Bronchial smooth muscle cell (primary cell): ENCODE measurements around the gene PRSS38. TPM values are rescaled to one million over a fixed set of nuclear protein-coding genes. Genes with fewer than 3 reads are reported as not detected.

ENCODE experiments used
- total RNA-seq: library from RNA; depleted of rRNA; stranded (reverse); fragments of >200 nt; gene quantifications from 2 replicates; pipeline ENCODE4 v1.2.1, GENCODE V29; 2014

PRSS38 gene
- not detected in 2 replicates for total RNA-seq

DNA sequence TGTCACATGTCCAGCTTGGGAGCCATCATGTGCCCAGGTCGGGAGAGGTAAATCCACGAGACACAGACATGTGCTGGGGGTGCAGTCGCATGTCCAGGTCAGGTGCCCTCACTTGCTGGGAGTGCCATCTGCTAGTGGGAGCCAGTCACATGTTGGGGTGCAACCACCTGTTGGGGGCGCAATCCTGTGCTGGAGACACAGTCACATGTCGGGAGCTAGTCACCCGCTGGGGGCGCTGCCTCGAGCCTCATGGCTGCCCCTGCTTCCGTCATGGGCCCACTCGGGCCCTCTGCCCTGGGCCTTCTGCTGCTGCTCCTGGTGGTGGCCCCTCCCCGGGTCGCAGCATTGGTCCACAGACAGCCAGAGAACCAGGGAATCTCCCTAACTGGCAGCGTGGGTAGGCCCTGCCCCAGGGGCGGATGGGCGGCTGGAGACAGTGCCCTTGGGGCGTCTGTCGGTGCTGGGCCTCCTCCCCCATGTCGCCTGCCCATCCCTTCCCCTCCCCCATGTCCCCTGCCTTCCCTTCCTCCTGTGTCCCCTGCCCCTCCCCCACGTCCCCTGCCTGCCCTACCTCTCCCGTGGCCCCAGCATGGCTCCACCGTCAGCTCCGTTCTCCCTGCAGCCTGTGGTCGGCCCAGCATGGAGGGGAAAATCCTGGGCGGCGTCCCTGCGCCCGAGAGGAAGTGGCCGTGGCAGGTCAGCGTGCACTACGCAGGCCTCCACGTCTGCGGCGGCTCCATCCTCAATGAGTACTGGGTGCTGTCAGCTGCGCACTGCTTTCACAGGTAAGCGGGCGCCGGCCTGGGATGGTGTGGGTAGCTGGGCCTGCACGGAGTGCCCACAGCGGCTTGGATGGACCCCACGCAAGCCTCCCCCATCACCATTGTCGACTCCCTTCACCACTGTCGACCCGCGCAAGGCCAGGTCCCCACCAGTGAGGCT lies at the start of gene PRSS38:
Gene PRSS38, plus strand, starts transcription at position 208 of the 942 bp plus-strand sequence. Its CDS starts 42 bp downstream, at position 250.

Other genes with a start within 250 kb of the PRSS38 start
- gene JMJD4, start 80.4 kb upstream of the PRSS38 start, total RNA-seq: 20.8 and 31.3 TPM in 2 replicates
- gene SNAP47, start 80.2 kb upstream of the PRSS38 start, total RNA-seq: 63.5 and 69.9 TPM in 2 replicates
- 1.6 and 2.8 TPM in 2 replicates for gene WNT9A, start 132.3 kb downstream of the PRSS38 start, total RNA-seq
- gene WNT3A, start 191.3 kb downstream of the PRSS38 start, total RNA-seq: not detected in 2 replicates